IMR-90 (cell line): Measurements from ENCODE around the gene TAF9. TPM values are rescaled to one million over a fixed set of nuclear protein-coding genes. Genes with fewer than 3 reads are reported as not detected.

Experiments used
- ATAC-seq: fragments of 200-7000 bp; cut with Tn5 transposase; 2 replicates; pipeline ENCODE4 v1.9.1; 2020; ENCODE audit warnings: low read depth, mild to moderate bottlenecking, moderate library complexity
- BruUV-seq: library from RNA; stranded (reverse); fragments of 400-500 nt; replicated peaks from 2 replicates; lab custom pipeline; 2021; lab: Mats Ljungman, UMichigan
- CTCF ChIA-PET: fragments of 300-600 bp; formaldehyde crosslinking; extraction: SDS; loops from one replicate; lab custom pipeline; 2021; ENCODE audit warnings: antibody characterized with exemption; lab: Yijun Ruan, JAX
- POLR2A ChIA-PET: fragments of 300-600 bp; sonication (Branson Sonifier 250); formaldehyde crosslinking; loops from one replicate; lab custom pipeline; 2022; ENCODE audit warnings: antibody characterized with exemption; ENCODE audit not compliant: unreplicated experiment; lab: Charles Lee
- DNase-seq: peaks from one replicate; pipeline ENCODE4 v3.0.0; 2013
- H2AFZ ChIP-seq: replicated peaks from 2 replicates; pipeline ENCODE3; 2013; ENCODE audit warnings: low read length, mild to moderate bottlenecking; ENCODE audit not compliant: poor library complexity
- H2AK5ac ChIP-seq: 2 replicates; pipeline ENCODE4 v1.6.1; 2013; ENCODE audit warnings: low read depth, low read length, inconsistent platforms
- H2AK9ac ChIP-seq: replicated peaks from 2 replicates; pipeline ENCODE3; 2013; ENCODE audit warnings: mild to moderate bottlenecking, low read depth, low read length, moderate library complexity; ENCODE audit not compliant: poor library complexity
- H2BK120ac ChIP-seq: 2 replicates; pipeline ENCODE4 v1.6.1; 2013; ENCODE audit warnings: low read depth, low read length, inconsistent platforms
- H2BK15ac ChIP-seq: 3 replicates; pipeline ENCODE4 v1.6.1; 2013; ENCODE audit warnings: low read depth, low read length, inconsistent platforms
- H2BK20ac ChIP-seq: 2 replicates; pipeline ENCODE4 v1.6.1; 2013; ENCODE audit warnings: low read depth, mild to moderate bottlenecking, inconsistent platforms, low read length, moderate library complexity
- H2BK5ac ChIP-seq: 2 replicates; pipeline ENCODE4 v1.6.1; 2013; ENCODE audit warnings: mild to moderate bottlenecking, low read depth, low read length, inconsistent platforms; ENCODE audit not compliant: poor library complexity, severe bottlenecking
- H3K14ac ChIP-seq: replicated peaks from 2 replicates; pipeline ENCODE4 v1.6.1; 2013; ENCODE audit warnings: low read depth, low read length, inconsistent platforms
- H3K18ac ChIP-seq: 2 replicates; pipeline ENCODE4 v1.6.1; 2013; ENCODE audit warnings: low read depth, low read length, control low read depth
- H3K23ac ChIP-seq: 2 replicates; pipeline ENCODE4 v1.6.1; 2013; ENCODE audit warnings: low read depth, low read length, inconsistent platforms
- H3K27ac ChIP-seq: 2 replicates; pipeline ENCODE4 v1.5.1; 2013; ENCODE audit warnings: mild to moderate bottlenecking, control low read depth, low read length; ENCODE audit not compliant: insufficient read depth
- H3K27me3 ChIP-seq: 2 replicates; pipeline ENCODE4 v1.6.1; 2013; ENCODE audit warnings: low read length; ENCODE audit not compliant: control insufficient read depth, insufficient read depth
- H3K36me3 ChIP-seq: 2 replicates; pipeline ENCODE4 v1.6.1; 2013; ENCODE audit warnings: low read length, mixed read lengths; ENCODE audit not compliant: control insufficient read depth, insufficient read depth
- H3K4ac ChIP-seq: 2 replicates; pipeline ENCODE4 v1.6.1; 2013; ENCODE audit warnings: low read depth, low read length, inconsistent platforms
- H3K4me1 ChIP-seq: 2 replicates; pipeline ENCODE4 v1.6.1; 2013; ENCODE audit warnings: low read length, mixed read lengths; ENCODE audit not compliant: control insufficient read depth, insufficient read depth
- H3K4me2 ChIP-seq: 2 replicates; pipeline ENCODE4 v1.6.1; 2013; ENCODE audit warnings: low read depth, mild to moderate bottlenecking, control low read depth, low read length, moderate library complexity
- H3K4me3 ChIP-seq: 2 replicates; pipeline ENCODE4 v1.5.1; 2013; ENCODE audit warnings: low read depth, mild to moderate bottlenecking, control low read depth, low read length, moderate library complexity; ENCODE audit not compliant: insufficient read depth
- H3K56ac ChIP-seq: 2 replicates; pipeline ENCODE4 v1.6.1; 2013; ENCODE audit warnings: low read length, inconsistent platforms; ENCODE audit not compliant: insufficient read depth; ENCODE audit errors: extremely low read depth
- H3K79me1 ChIP-seq, 2 experiments: 2 replicates each; pipeline ENCODE4 v1.6.1; 2013; ENCODE audit warnings: low read length in 2 of 2, inconsistent platforms in 1 of 2, low read depth in 1 of 2
- H3K9ac ChIP-seq: 2 replicates; pipeline ENCODE4 v1.6.1; 2013; ENCODE audit warnings: low read depth, low read length, control low read depth
- H3K9me1 ChIP-seq: 2 replicates; pipeline ENCODE4 v1.6.1; 2013; ENCODE audit warnings: low read length, inconsistent platforms; ENCODE audit not compliant: insufficient read depth
- H3K9me3 ChIP-seq: 2 replicates; pipeline ENCODE4 v1.6.1; 2013; ENCODE audit warnings: low read length; ENCODE audit not compliant: control insufficient read depth, insufficient read depth
- H4K20me1 ChIP-seq: 2 replicates; pipeline ENCODE4 v1.6.1; 2013; ENCODE audit warnings: low read length, inconsistent platforms; ENCODE audit not compliant: insufficient read depth
- H4K5ac ChIP-seq: 2 replicates; pipeline ENCODE4 v1.6.1; 2013; ENCODE audit warnings: mild to moderate bottlenecking, low read depth, low read length, control low read depth
- H4K8ac ChIP-seq, 2 experiments: 2 replicates each; pipeline ENCODE4 v1.6.1; 2013; ENCODE audit warnings: low read depth in 2 of 2, low read length in 2 of 2, control low read depth in 1 of 2, inconsistent platforms in 1 of 2
- H4K91ac ChIP-seq: 2 replicates; pipeline ENCODE4 v1.6.1; 2013; ENCODE audit warnings: low read depth, low read length, inconsistent platforms; ENCODE audit not compliant: insufficient read depth
- BHLHE40 ChIP-seq: fragments of 150-350 bp; IDR thresholded peaks from 2 replicates; pipeline ENCODE4 v1.6.1; 2016; ENCODE audit warnings: mild to moderate bottlenecking, low read depth, low read length
- CEBPB ChIP-seq: IDR thresholded peaks from 2 replicates; pipeline ENCODE4 v1.6.1; 2012; ENCODE audit warnings: low read depth, low read length, improper control_type of control experiment
- MAFK ChIP-seq: IDR thresholded peaks from 2 replicates; pipeline ENCODE4 v1.6.1; 2012; ENCODE audit warnings: low read depth, low read length, improper control_type of control experiment
- MXI1 ChIP-seq: IDR thresholded peaks from 2 replicates; pipeline ENCODE4 v1.6.1; 2012; ENCODE audit warnings: low read depth, mild to moderate bottlenecking, low read length, moderate library complexity, borderline replicate concordance
- POLR2A ChIP-seq: IDR thresholded peaks from 2 replicates; pipeline ENCODE4 v1.6.1; 2012; ENCODE audit warnings: mild to moderate bottlenecking, low read depth, low read length
- RAD21 ChIP-seq: IDR thresholded peaks from 2 replicates; pipeline ENCODE4 v1.6.1; 2012; ENCODE audit warnings: low read length, improper control_type of control experiment
- RFX5 ChIP-seq: IDR thresholded peaks from 2 replicates; pipeline ENCODE4 v1.8.0; 2012; ENCODE audit warnings: low read depth, mild to moderate bottlenecking, low read length, moderate library complexity
- USF2 ChIP-seq: fragments of 150-350 bp; IDR thresholded peaks from 2 replicates; pipeline ENCODE4 v1.6.1; 2017; ENCODE audit warnings: mild to moderate bottlenecking, antibody characterized with exemption, low read length, low read depth
- WGBS, 2 experiments: methylation state at CpG; one replicate each; pipeline versions ENCODE4 v1.1.5 to v1.1.7; 2013; ENCODE audit warnings: missing lambda C conversion rate in 2 of 2; ENCODE audit not compliant: insufficient read length in 1 of 2; ENCODE audit errors: extremely low coverage in 2 of 2; 5-methylcytosine and 5-hydroxymethylcytosine counted together
- dilution Hi-C: fragments of 300-500 bp; cut with HindIII; formaldehyde crosslinking; loops from one replicate; pipeline ENCODE4 v1.14.3; 2018; ENCODE audit warnings: low sequenced_read_pairs; ENCODE audit not compliant: unreplicated experiment
- in situ Hi-C: fragments of 300-500 bp; cut with MboI; formaldehyde crosslinking; loops from 3 replicates; pipeline ENCODE4 v1.14.3; 2019; ENCODE audit warnings: low sequenced_read_pairs, inconsistent platforms, mixed read lengths
- intact Hi-C: fragments of 100-400 bp; cut with micrococcal nuclease; formaldehyde crosslinking; loops from 2 replicates; pipeline ENCODE4 v1.10.0; 2022
- polyA plus RNA-seq, 3 experiments: library from polyadenylated mRNA; depleted of rRNA; stranded (reverse); fragments of >200 nt; gene quantifications; 2 replicates each; pipeline ENCODE4 v1.2.3, GENCODE V29; 2012; ENCODE audit warnings: low replicate concordance in 1 of 3
- total RNA-seq: library from RNA; depleted of rRNA; stranded (reverse); fragments of >200 nt; gene quantifications from 2 replicates; pipeline ENCODE4 v1.2.3, GENCODE V29; 2012
- TF ChIP-seq, protein P1 (sequence below): fragments of 150-350 bp; IDR thresholded peaks from 2 replicates; pipeline ENCODE4 v1.6.1; 2016; ENCODE audit warnings: low read depth, mild to moderate bottlenecking, low read length, moderate library complexity, borderline replicate concordance
- TF ChIP-seq, protein P2 (sequence below): conservative IDR thresholded peaks from 2 replicates; pipeline ENCODE4 v1.5.1; 2012; ENCODE audit warnings: mild to moderate bottlenecking, low read depth, low read length, improper control_type of control experiment

The TAF9 gene
- total and polyA plus RNA-seq, 2 of the 4 experiments (the other 2 are of a cell fraction) = 107 to 127 TPM

DNA sequence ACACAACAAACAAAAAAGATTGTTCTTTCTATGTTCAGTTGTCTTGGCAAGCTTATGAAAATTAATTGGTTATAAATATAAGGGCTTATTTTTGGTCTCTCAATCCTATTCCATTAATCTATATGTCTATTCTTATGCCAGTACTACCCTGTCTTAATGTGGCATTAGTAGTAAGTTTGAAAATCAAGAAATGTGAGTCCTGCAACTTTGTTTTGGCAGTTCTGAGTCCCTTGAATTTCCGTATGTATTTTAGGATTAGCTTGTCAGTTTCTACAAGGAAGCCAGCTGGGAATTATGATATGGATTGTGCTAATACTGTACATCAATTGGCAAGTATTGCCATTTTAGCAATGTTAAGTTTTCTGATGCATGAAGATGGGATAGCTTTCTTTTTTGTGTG lies 26.2 kb downstream of the TAF9 start:
- dilution Hi-C loops = no loop called here
- Histone ChIP-seq H3K4me1 (no peaks in the 10 kb centered on the region), H4K5ac (no peak overlapping the region), H2BK15ac (no peak overlapping the region), H2BK20ac (no peak overlapping the region), H3K56ac (no peak overlapping the region), H3K27me3 (no peaks in the 10 kb centered on the region), H2AK5ac (no peak overlapping the region), H3K9me1 (no peaks in the 10 kb centered on the region), H3K4me2 (no peak overlapping the region), H3K9me3 (no peaks in the 10 kb centered on the region), H3K4me3 (no peak overlapping the region), H3K9ac (no peak overlapping the region), H4K91ac (no peak overlapping the region), H3K4ac (no peak overlapping the region), H2AFZ (no peak overlapping the region), H3K23ac (no peak overlapping the region), H2BK5ac (no peak overlapping the region), H3K36me3 (no peaks in the 10 kb centered on the region), H4K8ac (no peak overlapping the region), H3K27ac (no peak overlapping the region), H3K79me1 (no peaks in the 10 kb centered on the region), H4K20me1 (no peaks in the 10 kb centered on the region), H2BK120ac (no peak overlapping the region), H3K14ac (no peak overlapping the region), H2AK9ac (no peak overlapping the region), H3K18ac (no peak overlapping the region)
- in situ Hi-C loops = no loop called here
- DNase-seq (no peak), ATAC-seq (no peak)
- WGBS, 2 experiments = no CpG with 5 or more reads among the region's 1 CpG
- intact Hi-C loops = no loop called here
- no TSS peak for BruUV-seq
- POLR2A ChIA-PET = interaction anchor here (0.6 kb wide), 1 partner anchor 248 kb away, joined by 10 read pairs; no protein-coding TSS in a partner anchor
- TF ChIP-seq POLR2A (no peak), MAFK (no peak), BHLHE40 (no peak), MXI1 (no peak), CEBPB (no peak), RAD21 (no peak), RFX5 (no peak), USF2 (no peak)
- TF ChIP-seq, protein P1, sequence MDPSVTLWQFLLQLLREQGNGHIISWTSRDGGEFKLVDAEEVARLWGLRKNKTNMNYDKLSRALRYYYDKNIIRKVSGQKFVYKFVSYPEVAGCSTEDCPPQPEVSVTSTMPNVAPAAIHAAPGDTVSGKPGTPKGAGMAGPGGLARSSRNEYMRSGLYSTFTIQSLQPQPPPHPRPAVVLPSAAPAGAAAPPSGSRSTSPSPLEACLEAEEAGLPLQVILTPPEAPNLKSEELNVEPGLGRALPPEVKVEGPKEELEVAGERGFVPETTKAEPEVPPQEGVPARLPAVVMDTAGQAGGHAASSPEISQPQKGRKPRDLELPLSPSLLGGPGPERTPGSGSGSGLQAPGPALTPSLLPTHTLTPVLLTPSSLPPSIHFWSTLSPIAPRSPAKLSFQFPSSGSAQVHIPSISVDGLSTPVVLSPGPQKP = no peak
- TF ChIP-seq, protein P2, sequence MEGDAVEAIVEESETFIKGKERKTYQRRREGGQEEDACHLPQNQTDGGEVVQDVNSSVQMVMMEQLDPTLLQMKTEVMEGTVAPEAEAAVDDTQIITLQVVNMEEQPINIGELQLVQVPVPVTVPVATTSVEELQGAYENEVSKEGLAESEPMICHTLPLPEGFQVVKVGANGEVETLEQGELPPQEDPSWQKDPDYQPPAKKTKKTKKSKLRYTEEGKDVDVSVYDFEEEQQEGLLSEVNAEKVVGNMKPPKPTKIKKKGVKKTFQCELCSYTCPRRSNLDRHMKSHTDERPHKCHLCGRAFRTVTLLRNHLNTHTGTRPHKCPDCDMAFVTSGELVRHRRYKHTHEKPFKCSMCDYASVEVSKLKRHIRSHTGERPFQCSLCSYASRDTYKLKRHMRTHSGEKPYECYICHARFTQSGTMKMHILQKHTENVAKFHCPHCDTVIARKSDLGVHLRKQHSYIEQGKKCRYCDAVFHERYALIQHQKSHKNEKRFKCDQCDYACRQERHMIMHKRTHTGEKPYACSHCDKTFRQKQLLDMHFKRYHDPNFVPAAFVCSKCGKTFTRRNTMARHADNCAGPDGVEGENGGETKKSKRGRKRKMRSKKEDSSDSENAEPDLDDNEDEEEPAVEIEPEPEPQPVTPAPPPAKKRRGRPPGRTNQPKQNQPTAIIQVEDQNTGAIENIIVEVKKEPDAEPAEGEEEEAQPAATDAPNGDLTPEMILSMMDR = no peak
- CTCF ChIA-PET = interaction anchor here (1.4 kb wide), 1 partner anchor 8 kb away, joined by 5 read pairs; no protein-coding TSS in a partner anchor
